Fibroblast of villous mesenchyme (primary cell): ENCODE measurements around the gene COL4A2. TPM values are rescaled to one million over a fixed set of nuclear protein-coding genes. Genes with fewer than 3 reads are reported as not detected.
A peak's percentile ranks its signal among the peaks of the same experiment; 100 is the strongest.

Experiments
- DNase-seq: peaks from one replicate; pipeline ENCODE4 v3.0.0-alpha.2; 2010; ENCODE audit warnings: low read depth
- H3K4me3 ChIP-seq: 2 replicates; pipeline ENCODE4 v1.5.1; 2011; ENCODE audit warnings: low read depth, mild to moderate bottlenecking, low read length
- CTCF ChIP-seq: IDR thresholded peaks from 2 replicates; pipeline ENCODE4 v1.5.1; 2012; ENCODE audit warnings: low read depth, mild to moderate bottlenecking, low read length; ENCODE audit not compliant: insufficient read depth
- total RNA-seq: library from RNA; depleted of rRNA; stranded (reverse); fragments of >200 nt; gene quantifications from 2 replicates; pipeline ENCODE4 v1.2.3, GENCODE V29; 2012

Gene COL4A2
- total RNA-seq, 1 donor, result 756 TPM

- peak; percentile 77 for DNase-seq
- H3K4me3 ChIP-seq, result no peak overlapping the region
- no peak for TF ChIP-seq CTCF
Observed at GRCh38 chr13:110517505-110518225, 210.6 kb downstream of the COL4A2 start.

- DNase-seq, result no peak
- TF ChIP-seq CTCF, result no peak
- H3K4me3 ChIP-seq, result no peak overlapping the region
Observed at GRCh38 chr13:110518226-110518525, 211.1 kb downstream of the COL4A2 start.

GRCh38 chr13:110518571-110518970, 211.5 kb downstream of the COL4A2 start:
- TF ChIP-seq CTCF, result no peak
- DNase-seq, result peak; percentile 51
- H3K4me3 ChIP-seq, result no peak overlapping the region

GRCh38 chr13:110519046-110519445, 212.0 kb downstream of the COL4A2 start:
- no peak overlapping the region for H3K4me3 ChIP-seq
- TF ChIP-seq CTCF, result no peak
- DNase-seq, result no peak

- no peak overlapping the region for H3K4me3 ChIP-seq
- no peak for TF ChIP-seq CTCF
- no peak for DNase-seq
Observed at GRCh38 chr13:110519506-110519905, 212.4 kb downstream of the COL4A2 start.

- no peak for TF ChIP-seq CTCF
- H3K4me3 ChIP-seq, result no peak overlapping the region
- peak; percentile 98 for DNase-seq
Observed at GRCh38 chr13:110520431-110521295, 213.6 kb downstream of the COL4A2 start.
